Gastroesophageal sphincter (tissue), 3 donors: ENCODE results near the gene ARL11.

ENCODE experiments used
- POLR2A ChIP-seq, 2 donors: fragments of 450-650 bp; IDR thresholded peaks; one replicate each; pipeline ENCODE4 v1.6.1; 2017; ENCODE audit warnings: antibody characterized with exemption in 2 of 2, mild to moderate bottlenecking in 2 of 2, moderate library complexity in 1 of 2
- TF ChIP-seq, protein P1 (sequence below), 4 experiments: fragments of 200-600 bp in 2 of 4; fragments of 450-650 bp in 2 of 4; sonication (generic) in 1 of 4; IDR thresholded peaks; one replicate each; pipeline ENCODE4 v1.5.1; 2017 to 2019; ENCODE audit warnings: antibody characterized with exemption in 4 of 4, mild to moderate bottlenecking in 2 of 4, moderate library complexity in 2 of 4

DNA sequence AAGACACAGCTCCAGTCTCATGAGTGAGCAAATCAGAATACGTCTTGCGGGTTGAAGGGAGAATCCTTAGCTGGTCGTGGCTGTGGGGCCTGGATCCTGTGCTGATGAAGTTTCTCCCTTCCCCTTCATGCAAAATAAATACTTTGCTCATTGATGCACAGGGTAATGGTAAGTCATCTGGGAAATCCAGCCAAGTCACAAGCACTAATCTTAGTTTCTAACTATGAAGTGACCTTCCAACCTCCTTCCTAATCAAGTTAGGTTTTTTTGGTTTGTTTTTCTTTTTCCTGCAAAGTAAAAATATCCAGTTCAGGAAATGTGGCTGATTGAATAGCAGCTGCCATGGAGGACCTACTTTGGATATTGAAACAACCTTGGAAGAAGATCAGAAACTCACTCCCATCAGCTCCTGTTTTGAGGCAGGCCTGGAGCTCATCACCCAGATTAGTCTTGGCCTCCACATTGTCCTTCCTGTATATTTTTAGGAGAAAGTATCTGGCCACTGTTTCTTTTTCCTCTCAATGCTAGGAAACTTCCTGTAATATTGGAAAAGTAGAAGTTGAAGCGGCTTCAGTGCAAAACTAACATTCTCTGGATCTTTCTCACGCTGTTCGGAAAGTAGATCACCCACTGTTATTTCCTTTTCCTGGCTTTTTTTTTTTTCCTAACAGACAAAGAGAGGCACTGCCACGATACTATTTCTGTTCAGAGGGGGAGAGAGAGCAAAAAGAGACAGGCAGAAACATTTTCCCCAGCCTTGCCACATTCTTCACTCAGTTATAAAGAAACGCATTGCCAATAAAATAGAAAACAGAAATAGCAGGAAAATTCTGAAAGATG lies 12.3 kb upstream of the ARL11 start:
- no peak for TF ChIP-seq POLR2A (IDR thresholded peaks at IDR 0.05)
- TF ChIP-seq, protein P1, sequence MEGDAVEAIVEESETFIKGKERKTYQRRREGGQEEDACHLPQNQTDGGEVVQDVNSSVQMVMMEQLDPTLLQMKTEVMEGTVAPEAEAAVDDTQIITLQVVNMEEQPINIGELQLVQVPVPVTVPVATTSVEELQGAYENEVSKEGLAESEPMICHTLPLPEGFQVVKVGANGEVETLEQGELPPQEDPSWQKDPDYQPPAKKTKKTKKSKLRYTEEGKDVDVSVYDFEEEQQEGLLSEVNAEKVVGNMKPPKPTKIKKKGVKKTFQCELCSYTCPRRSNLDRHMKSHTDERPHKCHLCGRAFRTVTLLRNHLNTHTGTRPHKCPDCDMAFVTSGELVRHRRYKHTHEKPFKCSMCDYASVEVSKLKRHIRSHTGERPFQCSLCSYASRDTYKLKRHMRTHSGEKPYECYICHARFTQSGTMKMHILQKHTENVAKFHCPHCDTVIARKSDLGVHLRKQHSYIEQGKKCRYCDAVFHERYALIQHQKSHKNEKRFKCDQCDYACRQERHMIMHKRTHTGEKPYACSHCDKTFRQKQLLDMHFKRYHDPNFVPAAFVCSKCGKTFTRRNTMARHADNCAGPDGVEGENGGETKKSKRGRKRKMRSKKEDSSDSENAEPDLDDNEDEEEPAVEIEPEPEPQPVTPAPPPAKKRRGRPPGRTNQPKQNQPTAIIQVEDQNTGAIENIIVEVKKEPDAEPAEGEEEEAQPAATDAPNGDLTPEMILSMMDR (IDR thresholded peaks at IDR 0.05), result no peak
